Measurements from ENCODE around the gene CPSF2. TPM values are rescaled to one million over a fixed set of nuclear protein-coding genes. Genes with fewer than 3 reads are reported as not detected.
"Not testable (repeated sequence)": the region's sequence is repeated elsewhere in the genome, so short reads cannot be mapped to it uniquely, and the experiment has no call there.

The CPSF2 gene
- total RNA-seq, 2 donors from 2014 or later, result 59.8 to 64.6 TPM

DNA sequence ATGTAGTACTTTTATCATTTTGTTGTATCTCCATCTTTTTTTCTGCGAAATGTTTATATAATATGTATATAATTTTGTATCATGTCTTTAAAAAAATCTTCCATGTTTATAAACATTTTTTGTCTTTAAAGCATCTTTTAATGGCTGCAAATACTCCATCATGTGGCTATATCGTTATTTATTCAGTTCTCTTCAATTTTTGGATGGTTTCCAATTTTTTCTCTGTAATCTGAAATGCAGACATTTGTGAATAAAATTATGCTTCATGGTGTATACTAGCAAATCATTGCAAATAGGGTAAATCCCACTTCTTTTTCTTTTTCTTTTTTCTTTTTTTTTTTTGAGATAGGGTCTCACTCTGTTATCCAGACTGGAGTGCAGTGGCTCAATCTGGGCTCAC, 54.0 kb downstream of the CPSF2 start:
- TF ChIP-seq, protein P1, sequence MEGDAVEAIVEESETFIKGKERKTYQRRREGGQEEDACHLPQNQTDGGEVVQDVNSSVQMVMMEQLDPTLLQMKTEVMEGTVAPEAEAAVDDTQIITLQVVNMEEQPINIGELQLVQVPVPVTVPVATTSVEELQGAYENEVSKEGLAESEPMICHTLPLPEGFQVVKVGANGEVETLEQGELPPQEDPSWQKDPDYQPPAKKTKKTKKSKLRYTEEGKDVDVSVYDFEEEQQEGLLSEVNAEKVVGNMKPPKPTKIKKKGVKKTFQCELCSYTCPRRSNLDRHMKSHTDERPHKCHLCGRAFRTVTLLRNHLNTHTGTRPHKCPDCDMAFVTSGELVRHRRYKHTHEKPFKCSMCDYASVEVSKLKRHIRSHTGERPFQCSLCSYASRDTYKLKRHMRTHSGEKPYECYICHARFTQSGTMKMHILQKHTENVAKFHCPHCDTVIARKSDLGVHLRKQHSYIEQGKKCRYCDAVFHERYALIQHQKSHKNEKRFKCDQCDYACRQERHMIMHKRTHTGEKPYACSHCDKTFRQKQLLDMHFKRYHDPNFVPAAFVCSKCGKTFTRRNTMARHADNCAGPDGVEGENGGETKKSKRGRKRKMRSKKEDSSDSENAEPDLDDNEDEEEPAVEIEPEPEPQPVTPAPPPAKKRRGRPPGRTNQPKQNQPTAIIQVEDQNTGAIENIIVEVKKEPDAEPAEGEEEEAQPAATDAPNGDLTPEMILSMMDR (IDR thresholded peaks at IDR 0.05), result no peak
- H3K27me3 ChIP-seq, result no peaks in the 10 kb centered on the region
- H3K4me1 ChIP-seq, result no peaks in the 10 kb centered on the region
- no peak overlapping the region for H3K9ac ChIP-seq (ENCODE audit: low read depth in 2 of 2, low read length in 2 of 2)
- H3K27ac ChIP-seq, result no peak overlapping the region
- H3K4me3 ChIP-seq, result no peak overlapping the region
- H3K9me3 ChIP-seq, result no peaks in the 10 kb centered on the region
- DNase-seq, result no peak
- no peaks in the 10 kb centered on the region for H3K36me3 ChIP-seq
- intact Hi-C loops (cut with DNase I), result no loop called here

DNA sequence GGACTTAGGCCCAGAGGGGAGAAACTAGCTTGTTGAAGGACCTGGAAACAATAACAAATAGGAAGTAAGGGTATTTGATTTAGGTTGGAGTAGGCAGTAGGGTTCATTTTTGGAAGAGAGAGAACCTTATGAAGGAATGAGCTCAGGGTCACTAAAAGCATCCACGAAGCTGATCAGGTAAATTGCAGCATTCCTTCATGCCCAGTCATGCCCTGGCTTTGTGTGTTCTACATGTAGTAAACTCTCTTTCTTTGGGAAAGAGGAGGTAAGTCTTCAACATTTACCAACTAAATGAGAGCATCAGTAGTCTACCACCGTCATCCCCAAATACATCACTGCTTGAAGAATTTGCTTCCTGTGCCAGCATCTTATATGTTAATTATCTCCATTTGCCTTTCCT, 54.7 kb downstream of the CPSF2 start:
- intact Hi-C loops (cut with DNase I), result no loop called here

DNA sequence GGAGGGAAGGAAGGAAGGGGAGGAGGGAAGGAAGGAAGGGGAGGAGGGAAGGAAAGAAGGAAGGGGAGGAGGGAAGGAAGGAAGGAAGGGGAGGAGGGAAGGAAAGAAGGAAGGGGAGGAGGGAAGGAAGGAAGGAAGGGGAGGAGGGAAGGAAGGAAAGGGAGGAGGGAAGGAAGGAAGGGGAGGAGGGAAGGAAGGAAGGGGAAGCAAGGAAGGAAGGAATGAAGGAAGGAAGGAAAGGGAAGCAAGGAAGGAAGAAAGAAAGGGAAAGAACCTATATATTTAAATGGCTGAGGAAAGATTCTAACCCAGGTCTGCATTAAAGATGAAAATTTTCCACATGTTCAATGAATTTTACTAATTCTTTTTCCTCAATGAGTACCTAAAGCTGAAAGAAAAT, 57.4 kb downstream of the CPSF2 start:
- H3K9ac ChIP-seq (ENCODE audit: low read depth in 2 of 2, low read length in 2 of 2); intact Hi-C loops (cut with DNase I); H3K36me3 ChIP-seq; DNase-seq; H3K4me1 ChIP-seq; H3K27ac ChIP-seq; H3K4me3 ChIP-seq; H3K9me3 ChIP-seq; H3K27me3 ChIP-seq: not testable (repeated sequence)

More for the DNA sequence above, 54.7 kb downstream of the CPSF2 start:
- Histone ChIP-seq H3K36me3 (no peaks in the 10 kb centered on the region), H3K9ac (ENCODE audit: low read depth in 2 of 2, low read length in 2 of 2) (no peak overlapping the region), H3K9me3 (no peaks in the 10 kb centered on the region), H3K27me3 (no peaks in the 10 kb centered on the region), H3K27ac (no peak overlapping the region), H3K4me3 (no peak overlapping the region), H3K4me1 (no peaks in the 10 kb centered on the region)
- TF ChIP-seq, protein P1 (IDR thresholded peaks at IDR 0.05), result no peak
- DNase-seq, result no peak

DNA sequence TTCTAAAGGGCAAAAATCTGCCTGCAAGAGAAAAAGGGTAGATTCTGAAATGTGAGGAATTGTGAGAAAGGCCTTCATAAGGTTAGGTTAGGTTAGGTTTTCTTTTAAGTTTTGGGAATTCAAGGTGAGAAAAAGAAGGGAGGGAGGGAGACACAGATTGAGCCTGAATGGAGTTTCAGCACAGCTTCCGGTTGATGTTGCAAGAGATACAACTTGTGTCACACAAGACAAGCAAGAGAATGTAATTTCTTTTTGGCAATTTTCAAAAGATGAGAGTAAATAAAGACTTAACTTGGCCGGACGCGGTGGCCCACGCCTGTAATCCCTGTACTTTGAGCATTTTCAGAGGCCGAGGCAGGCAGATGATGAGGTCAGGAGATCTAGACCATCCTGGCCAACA, 63.8 kb downstream of the CPSF2 start:
- no peaks in the 10 kb centered on the region for H3K4me1 ChIP-seq
- intact Hi-C loops (cut with DNase I), result no loop called here
- H3K27me3 ChIP-seq, result no peaks in the 10 kb centered on the region
- no peaks in the 10 kb centered on the region for H3K36me3 ChIP-seq
- no peak overlapping the region for H3K4me3 ChIP-seq
- TF ChIP-seq, protein P1 (IDR thresholded peaks at IDR 0.05), result no peak
- no peak overlapping the region for H3K27ac ChIP-seq
- no peak for DNase-seq
- no peak overlapping the region for H3K9ac ChIP-seq (ENCODE audit: low read depth in 2 of 2, low read length in 2 of 2)
- no peaks in the 10 kb centered on the region for H3K9me3 ChIP-seq

DNA sequence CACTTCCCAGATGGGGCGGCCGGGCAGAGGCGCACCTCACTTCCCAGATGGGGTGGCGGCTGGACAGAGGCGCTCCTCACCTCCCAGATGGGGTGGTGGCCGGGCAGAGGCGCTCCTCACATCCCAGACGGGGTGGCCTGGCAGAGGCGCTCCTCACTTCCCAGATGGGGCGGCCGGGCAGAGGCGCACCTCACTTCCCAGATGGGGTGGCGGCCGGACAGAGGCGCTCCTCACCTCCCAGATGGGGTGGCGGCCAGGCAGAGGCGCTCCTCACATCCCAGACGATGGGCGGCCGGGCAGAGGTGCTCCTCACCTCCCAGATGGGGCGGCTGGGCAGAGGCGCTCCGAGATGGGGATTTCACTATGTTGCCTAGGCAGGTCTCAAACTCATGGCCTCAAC, 65.8 kb downstream of the CPSF2 start:
- H3K4me1 ChIP-seq; H3K27ac ChIP-seq; H3K9me3 ChIP-seq; H3K9ac ChIP-seq (ENCODE audit: low read depth in 2 of 2, low read length in 2 of 2); H3K27me3 ChIP-seq; H3K4me3 ChIP-seq; H3K36me3 ChIP-seq; intact Hi-C loops (cut with DNase I); DNase-seq: not testable (repeated sequence)

DNA sequence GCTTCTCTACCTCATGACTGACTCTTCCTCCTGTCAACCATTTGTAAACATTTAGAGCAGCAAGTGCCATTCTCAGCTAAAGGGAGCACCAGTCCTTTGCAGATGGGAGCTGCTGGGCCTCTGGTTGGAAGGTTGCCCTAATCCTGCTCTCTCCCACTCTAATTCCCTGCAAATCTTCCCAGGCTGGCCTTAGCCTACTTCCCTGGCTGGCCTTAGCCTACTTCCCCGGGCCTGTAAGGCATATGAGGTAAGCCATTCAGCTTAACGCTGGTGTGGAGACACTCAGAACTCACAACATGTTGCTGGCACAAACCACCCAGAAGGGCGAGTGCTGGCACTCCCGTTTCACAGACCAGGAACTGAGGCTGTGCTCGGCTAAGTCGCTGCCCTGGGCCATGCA, 69.0 kb downstream of the CPSF2 start:
- Histone ChIP-seq H3K4me1 (no peaks in the 10 kb centered on the region), H3K27me3 (no peaks in the 10 kb centered on the region), H3K36me3 (no peaks in the 10 kb centered on the region), H3K27ac (no peak overlapping the region), H3K4me3 (no peak overlapping the region), H3K9ac (ENCODE audit: low read depth in 2 of 2, low read length in 2 of 2) (no peak overlapping the region), H3K9me3 (no peaks in the 10 kb centered on the region)
- intact Hi-C loops (cut with DNase I), result no loop called here
- no peak for DNase-seq
- TF ChIP-seq, protein P1 (IDR thresholded peaks at IDR 0.05), result no peak

DNA sequence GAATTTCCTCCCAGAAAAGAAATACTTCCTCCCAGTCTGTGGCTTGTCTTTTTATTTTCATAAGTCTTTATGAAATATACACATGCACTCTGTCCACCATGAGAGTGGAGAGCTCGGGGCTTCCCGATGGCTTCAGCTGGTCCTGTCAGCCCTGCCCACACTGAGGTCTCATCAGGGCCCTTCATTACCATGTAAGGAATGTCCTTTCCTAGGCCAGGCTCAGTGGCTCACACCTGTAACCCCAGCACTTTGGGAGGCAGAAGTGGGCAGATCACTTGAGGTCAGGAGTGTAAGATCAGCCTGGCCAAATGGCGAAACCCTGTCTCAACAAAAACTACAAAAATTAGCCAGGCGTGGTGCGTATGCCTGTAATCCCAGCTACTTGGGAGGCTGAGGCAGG, 77.0 kb downstream of the CPSF2 start:
- H3K27me3 ChIP-seq, result no peaks in the 10 kb centered on the region
- H3K4me3 ChIP-seq, result no peak overlapping the region
- H3K9ac ChIP-seq (ENCODE audit: low read depth in 2 of 2, low read length in 2 of 2), result no peak overlapping the region
- no peaks in the 10 kb centered on the region for H3K36me3 ChIP-seq
- H3K27ac ChIP-seq, result no peak overlapping the region
- TF ChIP-seq, protein P1 (IDR thresholded peaks at IDR 0.05), result no peak
- DNase-seq, result no peak
- intact Hi-C loops (cut with DNase I), result no loop called here
- no peaks in the 10 kb centered on the region for H3K4me1 ChIP-seq
- no peaks in the 10 kb centered on the region for H3K9me3 ChIP-seq
